Measurements from ENCODE around the gene CLPTM1L.
"Not testable (repeated sequence)": the region's sequence is repeated elsewhere in the genome, so short reads cannot be mapped to it uniquely, and the experiment has no call there.

CLPTM1L gene

DNA sequence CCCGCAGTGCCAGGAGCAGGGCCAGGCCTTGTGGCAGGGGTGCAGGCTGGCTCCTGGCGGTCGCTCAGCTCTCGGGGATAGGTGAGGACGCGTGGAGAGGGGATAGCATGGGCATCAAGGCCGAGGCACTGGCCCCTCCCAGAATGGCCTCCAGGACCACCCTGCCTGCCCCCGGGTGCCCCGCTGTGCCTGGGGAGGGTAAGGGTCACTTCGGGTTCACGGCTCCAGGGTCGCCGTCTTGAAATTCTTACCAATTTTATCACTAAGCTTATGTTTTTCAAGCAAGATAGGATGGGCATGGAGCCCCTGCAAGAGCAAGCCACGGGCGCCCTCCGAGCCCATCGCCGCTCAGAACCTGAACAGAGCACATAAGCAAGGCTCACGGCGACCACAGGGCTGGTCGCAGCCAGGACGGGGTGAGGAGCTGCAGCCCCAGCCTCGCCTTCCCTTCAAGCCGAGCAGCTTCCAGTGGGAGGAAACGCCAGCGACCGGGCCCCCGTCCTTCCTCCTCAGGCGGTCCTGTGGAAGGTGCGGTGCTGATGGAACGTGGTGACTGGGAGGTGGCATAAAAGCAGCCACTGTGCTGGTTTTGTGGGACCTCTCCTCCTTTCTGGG is 14.2 kb upstream of the CLPTM1L start:
- no peak for DNase-seq

DNA sequence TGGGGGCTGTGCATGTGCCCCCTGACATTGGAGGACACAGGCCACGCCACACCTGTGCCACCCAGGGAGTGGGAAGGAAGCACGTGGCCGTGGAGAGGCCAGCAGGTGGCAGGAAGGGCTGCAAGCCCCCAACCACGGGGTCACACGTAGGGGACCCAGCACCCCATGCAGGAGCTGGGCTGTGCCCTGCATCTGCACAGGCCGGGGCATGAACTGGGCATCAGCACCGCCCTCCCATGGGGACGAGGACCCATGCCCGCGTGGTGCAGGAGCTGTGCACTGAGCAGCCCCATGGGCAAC is 13.8 kb upstream of the CLPTM1L start:
- no peak for DNase-seq

- no peak for DNase-seq
These were observed 13.2 kb upstream of the CLPTM1L start for GRCh38 chr5:1357946-1358725.

DNA sequence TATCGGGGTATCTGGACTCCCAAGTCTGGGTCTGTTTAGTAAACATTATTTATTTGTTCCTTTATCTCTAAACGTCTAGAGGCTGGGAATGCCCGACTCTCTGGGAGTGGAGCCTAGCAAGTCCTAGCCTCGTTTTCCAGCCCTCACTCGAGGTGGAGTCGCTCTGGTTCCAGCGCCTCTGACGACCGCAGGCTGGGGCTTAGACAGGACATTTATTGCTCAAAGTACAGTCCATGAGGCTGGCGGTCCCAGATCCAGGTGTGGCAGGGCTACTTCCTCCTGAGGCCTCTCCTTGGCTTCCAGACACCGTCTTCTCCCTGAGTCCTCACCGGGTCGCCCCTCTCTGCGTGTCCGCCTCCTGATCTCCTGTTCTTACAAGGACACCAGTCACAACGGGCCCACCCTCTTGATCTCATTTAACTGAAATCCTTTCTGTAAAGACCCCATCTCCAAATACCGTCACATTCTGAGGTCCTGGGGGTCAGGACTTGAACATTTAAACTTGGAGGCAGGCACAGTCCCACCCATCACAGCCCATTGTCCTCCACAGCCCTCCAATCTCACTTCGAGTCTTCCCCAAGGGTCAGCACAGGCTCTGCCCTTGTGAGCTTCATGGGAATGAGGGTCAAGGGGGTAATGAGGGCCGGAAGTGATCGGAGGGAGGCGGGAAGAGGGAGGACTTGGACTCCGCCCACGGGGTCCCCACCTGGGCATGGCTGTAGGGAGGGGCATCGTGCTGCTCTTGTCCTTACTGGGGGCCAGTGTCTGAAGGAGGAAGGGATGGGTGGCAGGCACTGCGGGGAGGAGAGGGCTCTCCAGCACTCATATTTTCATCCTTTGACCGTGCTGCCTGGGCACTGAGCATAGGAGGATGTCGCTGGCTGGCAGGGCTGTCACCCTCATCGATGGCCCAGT is 12.2 kb upstream of the CLPTM1L start:
- no peak for DNase-seq

GRCh38 chr5:1354576-1354975 is 9.7 kb upstream of the CLPTM1L start:
- DNase-seq, result no peak

DNA sequence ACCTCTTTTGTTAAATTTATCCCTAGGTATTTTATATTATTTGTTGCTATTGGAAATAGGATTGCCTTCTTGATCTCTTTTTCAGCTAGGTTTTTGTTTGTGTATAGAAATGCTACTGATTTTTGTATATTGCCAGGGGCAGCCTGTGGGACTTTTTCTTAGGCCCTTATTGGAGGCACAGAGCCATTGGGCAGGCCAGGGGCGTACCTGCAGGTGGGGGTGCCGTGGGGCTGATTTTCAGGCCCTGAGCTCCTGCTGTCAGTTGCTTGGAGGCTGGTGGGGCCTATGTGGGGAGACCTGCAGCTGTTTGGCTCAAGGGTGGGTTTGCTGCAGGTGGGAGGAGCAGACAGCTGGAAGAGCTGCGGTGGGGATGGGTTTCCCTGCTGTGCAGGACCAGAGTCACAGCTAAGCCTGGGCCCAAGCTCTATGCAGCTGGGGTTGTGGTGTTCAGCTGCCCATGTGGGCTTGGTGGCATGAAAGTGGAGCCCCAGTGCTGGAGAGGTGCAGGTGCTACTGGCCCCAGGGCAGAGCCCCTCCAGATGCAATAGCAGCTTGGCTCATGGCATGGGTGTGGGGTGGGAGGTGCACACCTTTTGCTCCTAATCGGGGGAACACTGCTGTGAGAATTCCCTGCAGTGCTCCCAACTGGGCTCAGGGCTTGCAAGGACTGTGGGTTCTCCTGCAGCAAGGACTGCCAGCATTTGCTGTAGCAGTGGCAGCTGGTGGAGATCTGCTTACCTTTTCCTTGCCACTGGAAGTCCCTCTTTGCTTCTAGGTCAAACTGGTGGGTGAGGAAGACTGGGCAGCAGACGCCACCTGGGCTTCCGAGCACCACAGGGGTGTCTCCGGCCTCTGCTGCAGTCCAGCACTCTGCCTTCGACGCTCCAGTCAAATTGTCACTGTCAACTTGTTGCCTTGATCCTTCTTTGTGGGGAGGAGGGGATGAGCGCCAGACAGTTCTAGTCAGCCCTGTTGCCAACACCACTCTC is 7.6 kb upstream of the CLPTM1L start:
- no peak for DNase-seq

DNA sequence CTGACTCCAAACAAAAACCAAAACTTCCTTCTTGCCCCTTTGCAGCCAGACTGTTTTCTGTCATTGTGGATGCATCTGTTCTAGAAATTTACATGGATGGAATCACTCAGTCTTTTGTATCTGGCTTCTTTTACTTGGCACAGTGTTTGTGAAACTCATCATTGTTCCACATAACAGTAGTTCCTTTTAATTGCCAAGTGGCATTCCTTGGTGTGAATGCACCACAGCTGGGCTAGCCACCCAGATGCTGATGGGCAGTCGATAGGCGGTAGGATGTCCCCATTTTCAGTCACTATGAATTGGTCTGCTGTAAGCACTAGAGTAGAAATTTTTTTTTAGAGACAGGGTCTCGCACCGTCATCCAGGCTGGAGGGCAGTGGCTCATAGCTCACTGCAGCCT is 6.3 kb upstream of the CLPTM1L start:
- no peak for DNase-seq

DNA sequence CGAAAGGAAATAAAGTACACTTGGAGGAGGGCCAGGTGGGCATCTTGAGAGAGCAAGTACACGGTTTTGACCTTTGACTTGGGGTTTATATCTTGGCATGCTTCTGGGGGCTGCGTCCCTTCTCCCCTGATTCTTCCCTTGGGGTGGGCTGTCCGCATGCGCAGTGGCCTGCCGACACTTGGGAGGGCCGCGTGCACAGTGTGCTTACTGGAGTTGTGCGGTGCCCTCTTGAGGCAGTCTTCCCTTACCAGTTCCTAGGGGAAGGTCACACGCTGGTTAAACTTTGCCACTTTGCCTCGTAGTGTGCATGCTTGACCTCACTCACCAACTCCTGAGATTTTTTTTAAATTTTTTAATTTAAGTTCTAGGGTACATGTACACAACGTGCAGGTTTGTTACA is 4.3 kb upstream of the CLPTM1L start:
- DNase-seq, result no peak

DNA sequence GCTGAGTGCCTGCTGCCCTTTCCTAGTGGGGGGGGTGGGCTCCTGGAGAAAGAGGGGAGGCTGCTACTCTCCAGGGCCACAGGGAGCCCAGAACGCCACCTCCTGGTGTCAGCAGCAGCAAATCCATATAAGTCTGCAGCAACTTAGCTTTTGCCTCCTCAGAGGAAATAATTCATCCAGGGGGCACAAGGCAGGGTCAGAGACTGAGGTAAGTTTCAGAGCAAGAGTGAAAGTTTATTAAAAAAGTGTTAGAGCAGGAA is 4.0 kb upstream of the CLPTM1L start:
- no peak for DNase-seq

DNA sequence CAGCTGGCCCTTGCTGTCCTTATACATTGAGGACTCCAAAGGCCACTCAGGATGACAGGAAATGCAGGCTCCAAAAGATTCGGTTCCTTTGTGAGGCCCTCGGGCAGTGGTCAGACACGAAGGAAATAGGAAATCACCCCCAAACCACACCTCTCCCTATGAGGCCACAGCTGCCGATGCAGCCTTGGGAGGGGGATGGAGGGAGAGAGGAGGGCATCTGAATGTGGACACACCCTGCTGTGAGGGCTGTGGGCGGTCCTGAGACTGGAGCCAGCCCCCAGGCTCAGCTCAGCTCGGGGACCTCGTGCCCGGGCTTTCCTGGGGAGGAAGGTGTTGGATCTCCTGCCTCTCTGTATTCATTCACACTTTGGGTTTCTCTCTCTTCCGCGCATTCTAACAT is 2.7 kb upstream of the CLPTM1L start:
- DNase-seq, result no peak

DNA sequence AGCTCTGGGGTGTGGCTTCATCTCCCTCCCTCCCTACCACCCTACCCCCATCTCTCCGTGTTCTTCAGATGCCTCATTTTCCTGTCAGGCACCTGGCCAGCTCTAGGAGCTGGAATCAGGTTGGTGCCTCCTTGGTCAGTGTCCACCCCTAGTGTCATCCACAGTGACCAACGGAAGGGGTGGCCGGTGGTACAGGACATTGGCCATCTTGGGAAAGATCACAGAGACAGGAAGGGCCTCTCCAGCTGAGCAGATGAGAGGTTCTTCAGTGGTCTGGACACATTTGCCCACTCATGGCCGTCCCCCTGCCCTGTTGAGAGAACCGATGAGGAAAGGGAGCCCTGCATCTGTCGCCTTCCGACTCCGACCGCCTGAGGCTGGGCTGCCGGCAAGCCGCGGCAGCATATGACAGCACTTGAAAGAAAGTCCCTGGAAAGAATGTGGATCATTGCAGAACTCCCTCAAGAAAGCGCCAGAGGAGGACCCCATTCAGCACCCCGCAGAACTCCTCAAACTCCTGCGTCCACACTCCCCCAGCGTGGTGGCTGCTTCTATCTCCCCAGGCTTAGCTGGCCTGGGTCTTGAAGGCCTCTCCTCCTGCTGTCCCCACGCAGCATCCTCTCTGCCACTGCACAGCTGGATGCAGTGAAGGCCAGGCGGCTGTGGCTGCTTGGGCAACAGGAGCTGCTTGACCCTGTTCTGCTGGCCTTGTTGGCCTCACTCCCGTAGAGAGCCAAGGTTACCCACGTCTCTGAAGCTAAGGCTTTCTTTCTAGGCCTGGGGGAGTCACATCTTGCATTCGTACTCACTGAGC is 1.9 kb upstream of the CLPTM1L start:
- no peak for DNase-seq

DNA sequence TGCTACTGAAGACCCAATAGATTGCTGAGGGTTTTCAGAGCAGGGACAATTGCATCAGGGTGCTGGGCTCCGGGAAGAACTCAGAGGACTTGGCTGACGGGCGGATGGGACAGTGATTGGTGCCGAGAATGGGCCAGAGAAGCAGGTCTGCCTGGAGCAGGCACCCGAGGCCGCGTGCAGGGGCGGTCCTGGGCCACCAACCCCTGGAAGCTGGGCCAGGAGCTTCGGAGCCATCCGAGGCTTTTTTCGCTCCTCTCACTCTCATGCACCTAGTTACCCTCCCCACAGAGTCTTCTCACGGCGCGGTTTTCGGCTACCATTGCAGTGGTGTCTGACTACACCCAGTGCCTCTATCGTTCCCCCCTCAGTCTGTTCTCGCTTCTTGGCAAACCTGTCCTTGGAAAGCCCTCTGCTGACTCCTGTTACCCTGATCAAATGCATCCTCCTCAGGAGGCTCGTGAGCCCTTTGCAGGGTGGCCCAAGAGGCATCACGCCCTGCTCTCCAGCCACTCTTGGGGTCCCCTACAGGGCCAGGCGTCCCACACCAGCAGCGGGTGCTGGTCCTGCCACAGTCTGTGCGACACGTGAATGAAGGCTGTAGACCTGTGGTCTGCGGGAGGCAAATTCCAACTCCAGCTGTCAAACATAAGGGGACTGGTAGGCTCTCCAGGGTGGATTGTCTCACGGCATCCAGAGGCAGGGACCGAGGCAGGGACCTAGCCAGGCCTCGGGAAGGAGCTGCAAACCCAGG is 1.2 kb upstream of the CLPTM1L start:
- no peak for DNase-seq

DNA sequence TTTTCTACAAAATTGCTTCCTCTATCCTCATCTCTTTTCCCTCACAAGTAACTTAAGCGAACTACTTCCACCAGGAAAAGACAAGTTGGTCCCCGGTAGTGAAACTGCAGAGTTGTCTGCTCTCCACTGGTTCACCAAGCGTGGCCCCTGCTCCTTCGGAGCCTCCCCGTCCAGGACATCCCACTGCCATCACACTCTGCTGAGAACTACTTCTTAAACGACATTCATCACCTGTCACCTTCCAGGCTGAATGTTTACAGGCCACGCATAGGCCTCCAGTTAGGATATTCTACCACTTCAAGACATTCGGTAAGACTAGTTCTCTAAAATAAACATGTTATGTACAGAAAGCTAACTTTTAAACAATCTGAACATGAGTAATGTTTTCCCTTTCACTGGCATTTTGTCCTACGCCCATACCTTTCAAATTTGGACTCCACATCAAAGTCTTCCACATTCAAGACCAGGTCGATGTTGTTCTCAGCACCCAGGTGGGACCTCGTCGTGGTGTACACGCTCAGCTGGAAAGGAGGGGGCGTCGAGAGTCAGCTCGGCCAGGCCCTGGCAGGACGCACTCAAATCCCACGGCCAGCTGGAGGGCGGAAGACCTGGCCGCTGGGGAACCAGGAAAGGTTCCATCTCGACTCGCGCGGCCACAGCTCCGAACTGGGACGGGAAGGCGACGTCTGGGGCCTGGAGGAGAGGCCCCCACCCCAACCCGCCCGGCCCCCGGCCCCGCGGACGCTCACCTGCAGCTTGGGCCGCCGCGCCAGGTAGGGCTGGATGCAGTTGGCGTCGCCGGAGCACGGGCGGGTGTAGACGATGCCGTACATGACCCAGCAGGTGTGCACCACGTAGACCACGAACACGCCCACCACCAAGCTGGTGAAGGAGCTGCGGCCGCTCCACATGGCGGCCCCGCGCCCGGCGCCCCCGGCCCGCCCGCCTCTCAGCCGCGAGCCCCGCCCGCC is 683 bp downstream of the CLPTM1L start:
- DNase-seq, result peak; percentile 15

DNA sequence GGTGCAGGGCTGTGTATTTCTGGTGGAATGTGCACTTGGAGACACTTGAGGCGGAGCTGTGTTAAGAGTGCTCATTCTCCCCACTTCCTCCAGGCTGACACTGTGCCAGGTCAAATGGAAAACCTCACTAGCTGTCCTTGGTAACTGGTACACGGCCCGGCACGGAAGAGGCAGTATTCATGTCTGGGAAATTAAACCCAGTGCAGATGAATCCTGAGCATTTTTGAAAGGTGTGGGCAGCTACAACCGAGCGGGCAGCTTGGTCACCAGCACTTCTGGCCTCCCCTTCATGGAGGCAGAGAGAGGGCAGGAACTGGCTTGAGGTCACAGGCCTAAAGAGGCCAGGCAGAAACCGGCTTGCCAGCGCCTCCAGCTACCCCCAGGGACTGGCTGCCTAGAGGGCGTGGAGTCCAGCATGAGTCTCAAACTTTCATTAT is 1.6 kb downstream of the CLPTM1L start:
- DNase-seq, result no peak

GRCh38 chr5:1342711-1343110 is 2.2 kb downstream of the CLPTM1L start:
- not testable (repeated sequence) for DNase-seq

DNA sequence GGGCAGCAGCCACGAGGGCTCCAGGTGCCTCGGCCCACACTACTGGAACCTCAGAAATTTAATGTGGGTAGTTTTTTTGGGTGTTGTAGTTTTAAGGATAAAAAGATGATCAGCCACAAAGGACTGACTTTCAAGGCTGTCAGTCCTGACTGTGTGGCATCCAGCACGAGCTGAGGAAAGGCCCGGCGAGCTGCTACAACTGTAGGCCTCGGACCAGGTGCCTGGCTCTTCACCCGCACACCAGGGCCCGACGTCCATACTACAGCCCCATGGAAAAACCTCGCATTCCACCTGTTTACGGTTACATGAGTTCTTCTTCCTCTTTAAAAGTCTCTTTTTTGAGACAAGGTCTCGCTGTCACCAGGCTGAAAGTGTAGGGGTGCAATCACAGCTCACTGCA is 2.6 kb downstream of the CLPTM1L start:
- DNase-seq, result no peak

- no peak for DNase-seq
These were observed 3.0 kb downstream of the CLPTM1L start for GRCh38 chr5:1341863-1342262.

GRCh38 chr5:1339818-1340210 is 5.1 kb downstream of the CLPTM1L start:
- DNase-seq, result not testable (repeated sequence)

DNA sequence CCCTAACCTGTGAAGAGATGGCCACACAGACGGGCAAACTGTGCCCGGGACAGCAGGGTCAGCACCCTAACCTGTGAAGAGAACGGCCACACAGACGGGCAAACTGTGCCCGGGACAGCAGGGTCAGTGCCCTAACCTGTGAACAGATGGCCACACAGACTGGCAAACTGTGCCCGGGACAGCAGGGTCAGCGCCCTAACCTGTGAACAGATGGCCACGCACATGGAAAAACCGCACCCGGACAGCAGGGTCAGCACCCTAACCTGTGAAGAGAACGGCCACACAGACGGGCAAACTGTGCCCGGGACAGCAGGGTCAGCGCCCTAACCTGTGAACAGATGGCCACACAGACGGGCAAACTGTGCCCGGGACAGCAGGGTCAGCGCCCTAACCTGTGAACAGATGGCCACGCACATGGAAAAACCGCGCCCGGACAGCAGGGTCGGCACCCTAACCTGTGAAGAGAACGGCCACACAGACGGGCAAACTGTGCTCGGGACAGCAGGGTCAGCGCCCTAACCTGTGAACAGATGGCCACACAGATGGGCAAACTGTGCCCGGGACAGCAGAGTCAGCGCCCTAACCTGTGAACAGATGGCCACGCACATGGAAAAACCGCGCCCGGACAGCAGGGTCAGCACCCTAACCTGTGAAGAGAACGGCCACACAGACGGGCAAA is 5.6 kb downstream of the CLPTM1L start:
- DNase-seq, result not testable (repeated sequence)
